ENCODE results near the gene RHOT2.

GRCh38 chr16:672371-672770 lies 4.4 kb downstream of the RHOT2 start:
- TF ChIP-seq CTCF (IDR thresholded peaks at IDR 0.05): no peak
- TF ChIP-seq ZFX (IDR thresholded peaks at IDR 0.05; ENCODE audit: borderline replicate concordance): no peak

Data from 22Rv1 (cell line).